ENCODE measurements around the gene TMEM150A.

DNA sequence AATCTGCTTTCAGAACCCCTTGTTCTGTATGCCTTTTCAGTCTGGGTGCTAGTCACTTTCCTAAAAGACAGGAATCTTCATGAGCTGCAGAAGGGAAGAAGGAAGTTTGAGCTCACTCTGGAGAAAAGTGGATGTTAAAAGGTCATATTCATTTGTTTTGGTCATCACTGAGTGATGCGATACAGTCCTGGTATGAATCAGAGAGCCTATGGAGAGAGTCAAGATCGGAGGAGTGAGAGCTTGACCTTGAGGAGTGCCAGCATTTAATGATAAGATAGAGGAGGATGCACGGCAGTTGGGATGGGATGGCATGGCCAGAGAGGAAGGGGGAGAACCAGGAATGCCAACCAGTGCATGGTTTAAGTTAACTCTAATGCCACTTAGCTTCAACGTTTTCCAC lies 33.1 kb upstream of the TMEM150A start:
- no peak for TF ChIP-seq JUN (IDR thresholded peaks at IDR 0.05; ENCODE audit: borderline replicate concordance, insufficient read depth, insufficient read length, low read depth)
- no peak for TF ChIP-seq POLR2A (IDR thresholded peaks at IDR 0.05; ENCODE audit: low read depth, low read length)

Data from endothelial cell of umbilical vein (primary cell).